ENCODE measurements around the gene SIX3.

SIX3 gene

GRCh38 chr2:44975571-44976450, 34.3 kb downstream of the SIX3 start:
- ChIA-PET CTCF (interaction anchor here (0.6 to 0.8 kb wide), 3 partner anchors 457 to 671 kb away, joined by 4 to 7 read pairs (median 4); no protein-coding TSS in a partner anchor), POLR2A (ENCODE audit: low non-redundant PET) (no interaction called here)
- no peak overlapping the region for H3K27ac ChIP-seq
- DNase-seq (ENCODE audit: low spot score): no peak
- TF ChIP-seq CTCF (conservative IDR thresholded peaks at IDR 0.05; ENCODE audit: low read depth): no peak

GRCh38 chr2:44979581-44979980, 38.1 kb downstream of the SIX3 start:
- ChIA-PET POLR2A (ENCODE audit: low non-redundant PET) (no interaction called here), CTCF (no interaction called here)
- no peak overlapping the region for H3K27ac ChIP-seq
- TF ChIP-seq CTCF (conservative IDR thresholded peaks at IDR 0.05; ENCODE audit: low read depth): no peak
- DNase-seq (ENCODE audit: low spot score): no peak

GRCh38 chr2:44980751-44981713, 39.5 kb downstream of the SIX3 start:
- ChIA-PET CTCF (interaction anchor here (0.5 to 1.8 kb wide), 26 partner anchors 8 to 937 kb away, joined by 3 to 32 read pairs (median 4); partner anchors contain the start of gene SRBD1), POLR2A (ENCODE audit: low non-redundant PET) (no interaction called here)
- TF ChIP-seq CTCF (conservative IDR thresholded peaks at IDR 0.05; ENCODE audit: low read depth): no peak

GRCh38 chr2:44981714-44982108, 40.2 kb downstream of the SIX3 start:
- POLR2A ChIA-PET (ENCODE audit: low non-redundant PET): no interaction called here
- TF ChIP-seq CTCF (conservative IDR thresholded peaks at IDR 0.05; ENCODE audit: low read depth): peak; percentile 80

More at GRCh38 chr2:44980751-44981713, 39.5 kb downstream of the SIX3 start:
- no peak for DNase-seq (ENCODE audit: low spot score)
- no peak overlapping the region for H3K27ac ChIP-seq

GRCh38 chr2:44983836-44984604, 42.5 kb downstream of the SIX3 start:
- POLR2A ChIA-PET (ENCODE audit: low non-redundant PET): no interaction called here
- CTCF ChIA-PET: interaction anchor here (0.6 to 2.0 kb wide), 4 partner anchors 10 to 510 kb away, joined by 3 to 5 read pairs (median 4); no protein-coding TSS in a partner anchor

More at GRCh38 chr2:44981714-44982108, 40.2 kb downstream of the SIX3 start:
- CTCF ChIA-PET: interaction anchor here (0.5 to 1.8 kb wide), 30 partner anchors 8 to 938 kb away, joined by 3 to 32 read pairs (median 4); partner anchors contain the start of gene SRBD1
- peak; percentile 72 for DNase-seq (ENCODE audit: low spot score)
- H3K27ac ChIP-seq: no peak overlapping the region

More at GRCh38 chr2:44983836-44984604, 42.5 kb downstream of the SIX3 start:
- no peak overlapping the region for H3K27ac ChIP-seq
- TF ChIP-seq CTCF (conservative IDR thresholded peaks at IDR 0.05; ENCODE audit: low read depth): no peak
- DNase-seq (ENCODE audit: low spot score): no peak

All from RWPE1 (cell line).